HG03066 (cell line): ENCODE data around the gene IGFBP3.
"Not testable (repeated sequence)": the region's sequence is repeated elsewhere in the genome, so short reads cannot be mapped to it uniquely, and the experiment has no call there.

Experiments
- ATAC-seq: cut with Tn5 transposase; IDR thresholded peaks from one replicate; pipeline ENCODE4 v1.9.1; 2021; ENCODE audit warnings: low read depth; ENCODE audit not compliant: unreplicated experiment

IGFBP3 gene

GRCh38 chr7:45920502-45921380 is at the start of gene IGFBP3:
IGFBP3 (minus strand) TSS chr7:45921272; CDS start chr7:45921140, 132 bp downstream.
- no peak for ATAC-seq

- no peak for ATAC-seq
These were observed 49.4 kb upstream of the IGFBP3 start for GRCh38 chr7:45970454-45970853.

- no peak for ATAC-seq
These were observed 48.9 kb upstream of the IGFBP3 start for GRCh38 chr7:45969940-45970339.

- ATAC-seq, result no peak
These were observed 47.9 kb upstream of the IGFBP3 start for GRCh38 chr7:45968856-45969541.

GRCh38 chr7:45968312-45968711 is 47.2 kb upstream of the IGFBP3 start:
- ATAC-seq, result no peak

- ATAC-seq, result no peak
These were observed 46.6 kb upstream of the IGFBP3 start for GRCh38 chr7:45967591-45968157.

GRCh38 chr7:45962861-45963260 is 41.8 kb upstream of the IGFBP3 start:
- ATAC-seq, result no peak

GRCh38 chr7:45957721-45958120 is 36.6 kb upstream of the IGFBP3 start:
- ATAC-seq, result no peak

- no peak for ATAC-seq
These were observed 34.2 kb upstream of the IGFBP3 start for GRCh38 chr7:45955286-45955685.

GRCh38 chr7:45953055-45953454 is 32.0 kb upstream of the IGFBP3 start:
- not testable (repeated sequence) for ATAC-seq

GRCh38 chr7:45944058-45944457 is 23.0 kb upstream of the IGFBP3 start:
- ATAC-seq, result no peak

GRCh38 chr7:45940939-45941338 is 19.9 kb upstream of the IGFBP3 start:
- ATAC-seq, result no peak

- ATAC-seq, result not testable (repeated sequence)
These were observed 19.2 kb upstream of the IGFBP3 start for GRCh38 chr7:45940237-45940781.

GRCh38 chr7:45939574-45939973 is 18.5 kb upstream of the IGFBP3 start:
- ATAC-seq, result no peak

GRCh38 chr7:45938626-45939302 is 17.7 kb upstream of the IGFBP3 start:
- ATAC-seq, result no peak

- ATAC-seq, result no peak
These were observed 16.8 kb upstream of the IGFBP3 start for GRCh38 chr7:45937862-45938261.

- no peak for ATAC-seq
These were observed 16.2 kb upstream of the IGFBP3 start for GRCh38 chr7:45937301-45937700.

- no peak for ATAC-seq
These were observed 9.9 kb upstream of the IGFBP3 start for GRCh38 chr7:45930967-45931366.

- no peak for ATAC-seq
These were observed 6.6 kb upstream of the IGFBP3 start for GRCh38 chr7:45927721-45928120.

- ATAC-seq, result no peak
These were observed 3.2 kb upstream of the IGFBP3 start for GRCh38 chr7:45924283-45924682.

- ATAC-seq, result no peak
These were observed 2.7 kb upstream of the IGFBP3 start for GRCh38 chr7:45923818-45924217.
